GM19238 (cell line): ENCODE data around the gene SH2D6.
"Not testable (repeated sequence)": the region's sequence is repeated elsewhere in the genome, so short reads cannot be mapped to it uniquely, and the experiment has no call there.

ENCODE experiments used
- DNase-seq: peaks from one replicate; pipeline ENCODE4 v3.0.0; 2011; ENCODE audit warnings: low spot score; ENCODE audit not compliant: insufficient read length

SH2D6 gene

DNA sequence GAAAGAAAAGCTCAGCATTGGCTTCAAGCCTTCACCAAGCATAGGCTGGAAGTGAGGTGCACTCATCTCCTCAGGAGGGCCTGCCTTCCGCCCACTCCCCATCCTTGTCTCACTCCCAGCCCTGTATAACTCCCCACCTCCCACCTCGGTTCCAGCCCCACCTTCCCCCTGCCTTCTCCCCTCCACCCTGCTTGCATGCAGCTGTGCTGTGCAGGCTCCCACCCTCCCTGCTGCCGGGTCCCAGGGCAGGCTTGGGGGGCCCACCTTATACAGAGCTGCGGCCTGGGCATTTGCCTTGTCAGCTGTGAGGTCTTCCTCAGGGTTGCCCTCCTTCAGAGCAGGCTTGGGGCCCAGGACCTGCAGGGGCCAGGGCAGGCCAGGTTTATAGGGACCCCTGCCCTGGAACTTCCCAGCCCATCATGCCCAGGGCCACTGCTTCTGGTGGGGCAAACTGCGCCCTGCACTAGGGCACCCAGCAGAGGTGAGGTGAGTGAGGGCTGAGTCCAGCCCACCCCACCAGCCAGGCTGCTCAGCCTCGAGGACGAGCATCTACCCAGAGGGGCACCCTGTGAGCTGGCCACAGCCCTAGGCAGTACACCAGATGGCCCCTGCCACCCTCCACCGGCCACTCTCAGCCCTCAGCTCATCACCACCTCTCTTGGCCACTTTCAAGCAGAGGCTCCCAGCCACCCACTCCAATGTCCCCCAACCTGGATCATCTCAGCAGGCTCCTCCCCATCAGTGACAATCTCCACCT is 19.9 kb upstream of the SH2D6 start:
- no peak for DNase-seq

DNA sequence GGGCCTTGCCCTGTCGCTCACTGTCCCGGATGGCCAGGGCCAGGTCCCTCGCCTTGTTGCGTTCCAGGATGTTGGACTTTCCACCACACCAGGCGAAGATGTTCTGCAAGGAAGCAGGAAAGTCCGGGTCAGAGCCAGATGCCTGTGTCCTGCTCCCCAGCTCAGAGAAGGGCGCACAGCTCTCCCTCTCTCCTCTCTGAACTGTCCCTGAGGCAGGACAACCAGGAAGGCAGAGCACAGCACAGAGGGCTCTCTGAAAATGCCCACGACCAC is 19.4 kb upstream of the SH2D6 start:
- DNase-seq: no peak

DNA sequence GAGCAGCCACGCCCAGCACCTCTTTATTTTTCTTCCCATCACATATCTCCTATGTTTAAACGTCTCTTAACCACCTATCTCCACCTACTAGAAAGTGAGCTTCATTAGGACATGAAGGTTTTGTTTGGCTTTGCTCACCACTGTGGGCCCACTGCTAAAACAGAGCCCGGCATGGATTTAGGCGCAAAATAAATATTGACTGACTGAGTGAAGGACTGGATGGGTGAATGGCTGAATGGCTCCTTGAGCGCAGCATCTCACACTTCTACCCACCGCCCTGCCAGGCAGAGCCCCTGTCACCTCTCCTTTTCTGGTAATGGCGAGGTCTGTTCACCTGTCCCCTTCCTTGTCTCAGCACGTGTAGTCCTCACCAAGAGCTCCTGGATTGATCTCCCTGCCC is 18.5 kb upstream of the SH2D6 start:
- no peak for DNase-seq

DNA sequence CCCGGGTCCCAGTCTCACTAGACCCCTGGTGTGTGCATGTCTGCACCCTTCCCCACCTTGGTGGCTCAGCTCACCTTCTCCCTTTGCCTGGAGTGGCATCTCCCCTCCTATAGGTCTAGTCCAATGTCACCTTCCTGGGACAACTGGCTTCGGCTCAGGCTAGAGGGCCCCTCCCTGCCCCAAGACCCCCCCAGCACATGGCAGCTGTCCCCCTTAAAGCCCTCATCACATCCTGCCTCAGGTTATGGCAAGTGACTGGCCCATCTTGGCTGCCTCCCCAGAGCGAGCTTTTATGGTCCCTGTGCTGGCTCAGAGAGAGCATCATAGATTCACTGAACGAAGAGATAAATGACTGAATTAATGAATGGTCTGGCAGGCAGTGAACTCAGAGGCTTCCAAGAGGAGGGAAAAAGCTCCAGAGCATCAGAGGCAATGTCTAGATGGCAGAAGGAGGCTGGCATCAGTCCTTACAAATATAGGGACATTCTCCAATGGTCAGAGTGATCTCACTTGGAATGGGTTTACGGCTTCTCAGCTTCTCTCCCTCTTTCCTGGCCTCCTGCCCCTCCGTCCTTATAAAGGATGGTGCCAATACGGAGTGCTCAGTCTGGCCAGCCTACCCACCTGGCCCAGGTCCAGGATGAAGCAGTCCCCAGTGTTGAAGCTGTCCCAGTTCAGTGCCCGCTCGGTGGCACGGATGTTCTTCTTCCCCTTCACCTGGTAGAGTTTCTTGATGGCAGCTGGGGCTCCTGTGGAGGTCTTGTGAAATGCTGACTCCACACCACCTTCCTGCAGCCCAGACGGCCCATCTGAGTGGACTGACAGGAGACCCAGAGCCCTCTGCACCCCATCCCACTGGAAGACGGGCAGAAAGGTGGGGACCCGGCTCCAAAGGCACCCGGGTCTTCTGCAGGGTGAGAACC is 17.7 kb upstream of the SH2D6 start:
- no peak for DNase-seq

DNA sequence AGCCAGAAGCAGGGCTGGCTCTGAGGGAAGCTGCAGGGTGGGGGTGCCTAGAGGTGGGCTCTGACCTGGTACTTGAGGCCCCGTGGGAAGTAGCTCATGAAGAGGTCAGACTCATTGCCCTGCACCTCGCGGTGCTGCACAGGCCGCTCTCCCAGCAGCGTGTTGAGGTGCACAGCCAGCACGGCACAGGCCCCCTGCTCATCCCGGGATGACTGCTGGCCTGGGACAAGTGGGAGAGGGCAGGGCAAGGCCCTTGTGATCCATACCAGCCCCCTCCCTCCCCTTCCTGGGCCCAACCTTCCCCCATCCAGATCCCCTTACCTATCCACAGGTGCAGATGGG is 17.1 kb upstream of the SH2D6 start:
- no peak for DNase-seq

DNA sequence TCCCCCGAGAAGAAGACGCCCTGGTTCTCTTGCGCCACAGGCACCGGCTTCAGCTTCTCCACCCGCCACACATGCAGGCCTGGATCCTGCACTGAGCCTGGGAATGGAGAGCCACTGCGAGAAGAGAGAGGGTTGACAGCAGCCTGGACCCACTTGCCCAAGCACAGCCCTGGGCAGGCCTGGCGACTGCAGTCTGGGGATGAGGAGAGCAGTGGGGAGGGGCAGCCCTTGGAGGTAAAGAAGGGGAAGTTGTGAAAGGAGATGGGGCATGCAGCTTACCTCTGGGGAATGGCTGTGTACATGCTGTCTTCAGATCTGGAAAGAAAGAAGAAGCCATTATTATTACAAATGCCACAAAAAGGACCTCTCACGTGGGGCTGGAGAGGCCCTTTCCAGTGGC is 16.7 kb upstream of the SH2D6 start:
- DNase-seq: no peak

DNA sequence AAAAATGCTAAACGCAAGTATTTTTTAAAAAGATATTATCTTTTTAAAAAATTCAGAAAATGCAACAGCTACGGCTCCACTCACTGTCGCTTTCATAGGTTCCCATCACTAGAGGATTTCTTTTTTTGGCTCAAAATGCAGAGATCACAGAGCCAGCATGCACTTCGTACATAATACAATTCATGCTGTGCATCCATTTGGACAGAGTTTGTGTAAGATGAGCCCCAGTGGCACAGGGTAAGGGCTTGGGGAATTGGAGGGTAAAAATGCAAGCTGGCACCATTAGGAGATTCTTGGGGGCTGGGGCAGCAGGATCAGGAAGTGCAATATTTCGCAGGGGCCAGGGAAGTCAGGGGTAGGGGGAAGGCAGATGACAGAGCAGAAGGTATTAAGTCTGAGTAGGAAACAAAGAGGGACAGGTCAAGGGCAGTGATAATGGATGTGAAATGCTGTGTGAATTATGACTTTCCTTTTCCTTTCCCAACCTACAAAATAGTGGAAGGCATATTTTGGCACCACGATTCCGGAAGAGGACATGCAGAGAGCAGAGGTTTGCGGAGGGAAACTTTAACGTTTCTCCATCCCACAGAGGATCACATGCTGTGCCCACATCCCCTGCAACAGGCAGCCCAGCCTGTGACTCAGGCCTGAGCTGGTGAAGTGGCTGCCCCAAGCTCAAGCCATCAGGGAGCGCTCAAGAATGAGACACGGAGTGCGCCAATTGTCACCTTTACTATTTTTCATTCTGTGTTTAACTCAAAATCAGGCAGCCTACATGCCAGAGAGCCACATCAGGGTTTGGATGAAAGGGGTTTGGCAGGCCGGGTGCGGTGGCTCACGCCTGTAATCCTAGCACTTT is 13.1 kb upstream of the SH2D6 start:
- DNase-seq: no peak

DNA sequence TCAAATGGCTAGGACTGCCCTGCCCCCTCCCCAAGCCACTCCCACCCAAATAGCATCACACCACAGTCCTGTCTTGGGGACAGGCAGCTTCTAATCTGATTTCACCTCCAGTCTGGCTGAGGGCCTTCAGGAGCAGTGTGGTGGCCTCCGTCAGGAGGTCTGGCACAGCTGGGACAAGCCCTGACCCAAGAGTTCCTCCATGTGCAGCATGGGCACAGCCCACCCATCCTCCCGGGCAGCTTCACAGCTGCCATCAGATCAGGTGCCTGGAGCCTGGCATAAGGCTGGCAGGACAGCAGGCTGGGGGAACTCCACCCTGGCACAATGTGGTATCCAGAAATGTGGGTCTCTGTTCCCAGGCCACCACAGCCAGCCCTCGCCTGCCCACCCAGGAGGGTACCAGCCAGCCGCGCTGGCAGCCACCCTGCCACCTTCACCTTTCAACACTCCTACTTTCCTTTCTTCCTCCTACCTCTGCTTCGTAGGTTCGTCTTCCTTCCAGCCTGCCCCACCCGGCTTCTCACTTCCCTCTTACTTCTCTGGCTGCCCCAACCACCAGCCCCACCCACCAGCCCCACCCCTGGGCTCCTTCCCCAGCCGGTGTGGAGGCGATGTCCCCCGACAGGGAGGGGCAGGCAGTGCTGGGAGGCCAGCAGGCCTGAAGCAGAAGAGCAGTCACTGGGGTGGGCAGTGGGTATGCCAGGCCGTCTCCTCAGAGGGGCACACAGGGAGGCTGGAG is 8.5 kb upstream of the SH2D6 start, which contains the start of gene CAPG:
Gene CAPG (minus strand): TSS at position 522 of the 739 bp plus-strand sequence. CDS start 8,221 bp downstream, outside the sequence.
- DNase-seq: peak; percentile 61

DNA sequence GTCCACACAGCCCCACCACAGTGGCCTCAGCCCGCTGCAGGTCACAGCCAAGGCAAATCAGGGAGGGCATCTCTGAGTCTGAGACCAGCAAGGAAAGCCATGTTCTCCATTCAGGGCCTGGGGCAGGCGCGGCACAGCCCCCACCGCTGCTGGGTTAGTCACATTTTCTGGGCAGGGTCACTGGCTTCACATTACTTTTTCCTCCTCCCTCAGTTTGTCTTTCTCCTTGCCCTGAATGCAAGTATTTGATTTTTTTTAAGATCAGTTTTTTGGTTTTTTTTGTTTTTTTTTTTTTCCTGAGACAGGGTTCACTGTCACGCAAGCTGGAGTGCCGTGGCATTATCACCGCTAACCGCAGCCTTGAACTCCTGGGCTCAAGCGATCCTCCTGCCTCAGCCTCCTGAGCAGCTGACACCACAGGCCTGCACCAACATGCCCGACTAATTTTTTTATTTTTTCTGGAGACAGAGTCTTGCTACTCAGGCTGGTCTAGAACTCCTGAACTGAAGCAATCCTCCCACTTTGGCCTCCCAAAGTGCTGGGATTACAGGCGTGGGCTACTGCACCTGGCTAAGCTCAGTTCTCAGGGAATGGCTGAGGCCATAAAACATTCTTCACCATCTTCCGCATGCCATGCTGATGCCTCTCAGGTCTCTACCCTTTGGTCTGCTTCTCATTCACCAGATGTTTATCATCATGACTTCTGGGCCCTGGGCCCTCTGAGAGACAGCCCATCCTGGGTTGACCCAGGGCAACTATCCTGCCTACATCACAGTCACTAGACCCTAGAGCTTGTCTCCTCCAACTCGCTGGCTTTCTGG is 7.7 kb upstream of the SH2D6 start:
- no peak for DNase-seq

DNA sequence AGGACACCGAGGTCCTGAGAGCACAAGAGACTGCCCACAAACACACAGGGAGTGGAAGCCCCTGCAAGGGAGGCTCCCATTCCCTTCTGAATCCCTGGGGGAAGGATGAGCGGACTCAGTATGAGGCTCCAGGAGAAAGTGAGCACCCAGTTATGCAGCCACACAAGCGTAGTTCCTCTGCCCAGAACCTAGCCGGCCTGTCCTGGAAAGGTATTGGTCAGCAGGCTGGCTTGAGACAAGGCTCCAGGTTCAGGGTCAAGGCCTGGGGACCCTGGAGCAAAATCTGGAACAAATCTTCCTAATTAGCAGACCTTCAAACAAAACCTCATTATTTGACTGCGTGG is 7.1 kb upstream of the SH2D6 start:
- no peak for DNase-seq

DNA sequence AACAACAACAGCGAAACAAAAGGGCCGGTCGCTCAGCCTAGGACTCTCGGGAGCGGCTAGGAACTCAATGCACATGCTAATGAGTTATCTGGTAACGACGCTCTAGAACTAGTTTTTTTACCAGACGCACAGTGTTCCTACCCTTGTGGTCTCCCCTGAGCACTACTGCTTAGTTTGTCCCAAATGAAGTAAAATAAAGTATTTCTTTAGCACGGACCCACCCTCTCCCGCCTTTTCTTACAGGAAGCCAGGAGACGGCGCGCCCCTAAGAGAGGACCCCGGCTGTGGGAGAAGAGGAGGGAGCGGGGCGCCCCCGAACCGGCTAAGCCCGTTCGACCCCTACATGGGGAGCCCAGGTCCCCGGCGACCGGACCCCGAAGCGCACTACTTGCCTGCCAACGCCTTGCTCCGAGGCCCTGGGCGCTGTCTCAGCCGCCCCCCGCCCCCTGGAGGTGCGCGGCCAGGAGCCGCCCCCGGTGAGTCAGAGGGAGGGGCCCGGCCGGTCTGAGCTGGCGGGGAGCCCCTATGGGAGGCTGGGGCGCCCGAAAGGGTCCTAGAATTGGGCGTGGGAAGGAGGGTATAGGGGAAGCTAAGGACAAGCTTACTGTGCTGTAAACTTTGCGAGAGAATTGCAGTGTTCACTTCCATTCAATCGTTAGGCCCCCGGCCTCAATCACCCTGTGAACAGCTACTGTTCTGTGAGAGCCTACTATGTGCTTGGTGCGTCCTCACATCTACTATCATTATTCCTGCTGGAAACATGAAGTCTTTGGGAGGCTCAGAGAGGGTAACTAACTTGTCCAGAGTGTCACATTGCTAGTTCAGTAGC is 4.7 kb upstream of the SH2D6 start:
- DNase-seq: no peak

DNA sequence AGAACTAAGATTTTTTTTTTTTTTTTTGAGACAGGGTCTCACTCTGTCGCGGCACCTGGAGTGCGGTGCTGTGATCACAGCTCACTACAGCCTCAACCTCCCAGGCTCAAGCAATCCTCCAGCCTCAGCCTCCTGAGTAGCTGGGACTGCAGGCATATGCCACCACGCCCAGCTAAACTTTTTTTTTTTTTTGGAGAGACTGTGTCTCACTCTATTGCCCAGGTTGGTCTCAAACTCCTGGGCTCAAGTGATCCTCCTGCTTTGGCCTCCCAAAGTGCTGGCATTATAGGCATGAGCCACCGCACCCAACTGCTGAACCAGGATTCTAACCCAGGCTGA is 4.1 kb upstream of the SH2D6 start:
- not testable (repeated sequence) for DNase-seq

DNA sequence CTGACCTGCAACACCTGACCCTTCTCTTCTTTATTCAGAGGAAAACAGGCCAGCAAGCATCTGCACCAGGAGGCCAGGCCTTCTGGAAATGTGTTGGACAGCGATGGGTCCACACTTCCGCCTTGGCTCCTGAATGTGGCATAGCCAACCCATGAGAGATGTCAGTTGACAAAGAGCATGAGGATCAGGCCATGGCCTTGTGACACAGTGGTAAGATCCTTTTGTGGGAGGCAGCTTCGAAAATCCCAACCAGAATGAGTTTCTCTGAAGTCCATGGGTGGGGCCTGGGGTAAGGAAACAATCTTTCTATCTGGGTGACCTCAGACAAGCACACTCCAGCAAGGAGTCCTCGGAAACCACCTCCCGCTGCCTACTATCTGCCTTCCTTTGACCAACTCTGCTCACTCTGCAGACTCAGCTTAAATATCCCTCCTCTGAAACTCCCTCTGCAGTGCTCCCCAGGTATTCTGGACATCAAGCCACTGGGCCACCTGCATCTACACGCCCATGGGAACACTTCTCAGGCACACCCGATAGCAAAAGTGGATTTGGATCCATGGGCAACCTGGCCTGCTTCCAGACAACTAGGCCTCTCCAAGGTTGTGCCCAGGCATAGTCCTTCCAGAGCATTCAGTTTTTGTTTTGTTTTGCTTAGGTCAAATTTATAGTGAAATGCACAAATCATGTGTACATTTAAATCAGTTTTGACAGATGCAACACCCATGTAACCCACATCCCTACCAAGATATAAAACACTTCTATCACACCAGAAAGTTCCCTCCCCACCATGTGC is 3.6 kb upstream of the SH2D6 start:
- no peak for DNase-seq

DNA sequence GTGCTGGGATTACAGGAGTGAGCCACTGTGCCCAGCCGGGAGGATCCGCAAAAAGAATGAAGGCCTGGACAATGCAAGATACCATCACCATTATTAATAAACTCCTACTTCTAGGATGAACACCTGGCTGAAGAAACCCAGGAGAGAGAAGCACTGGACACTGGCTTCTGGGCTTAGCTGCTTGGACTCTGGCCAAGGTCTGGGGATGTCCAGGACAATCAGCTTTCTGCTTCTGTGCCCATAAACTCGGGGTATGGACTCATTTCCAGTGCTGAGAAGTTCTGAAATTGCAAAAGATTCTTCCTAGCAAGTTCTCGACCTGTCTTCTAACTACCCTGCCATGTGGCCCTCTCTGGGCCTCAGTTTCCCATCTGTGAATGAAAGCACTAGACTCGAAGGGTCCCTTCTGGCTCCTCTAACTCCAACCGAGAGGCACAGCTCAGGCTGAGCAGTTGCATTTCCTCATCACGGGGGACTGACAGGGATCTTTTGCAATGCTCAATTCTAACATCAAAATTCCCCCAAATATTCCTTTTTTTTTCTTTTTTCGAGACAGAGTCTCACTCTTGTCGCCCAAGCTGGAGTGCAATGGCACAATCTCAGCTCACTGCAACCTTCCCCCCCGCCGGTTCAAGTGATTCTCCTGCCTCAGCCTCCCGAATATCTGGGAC is 2.4 kb upstream of the SH2D6 start:
- DNase-seq: no peak

DNA sequence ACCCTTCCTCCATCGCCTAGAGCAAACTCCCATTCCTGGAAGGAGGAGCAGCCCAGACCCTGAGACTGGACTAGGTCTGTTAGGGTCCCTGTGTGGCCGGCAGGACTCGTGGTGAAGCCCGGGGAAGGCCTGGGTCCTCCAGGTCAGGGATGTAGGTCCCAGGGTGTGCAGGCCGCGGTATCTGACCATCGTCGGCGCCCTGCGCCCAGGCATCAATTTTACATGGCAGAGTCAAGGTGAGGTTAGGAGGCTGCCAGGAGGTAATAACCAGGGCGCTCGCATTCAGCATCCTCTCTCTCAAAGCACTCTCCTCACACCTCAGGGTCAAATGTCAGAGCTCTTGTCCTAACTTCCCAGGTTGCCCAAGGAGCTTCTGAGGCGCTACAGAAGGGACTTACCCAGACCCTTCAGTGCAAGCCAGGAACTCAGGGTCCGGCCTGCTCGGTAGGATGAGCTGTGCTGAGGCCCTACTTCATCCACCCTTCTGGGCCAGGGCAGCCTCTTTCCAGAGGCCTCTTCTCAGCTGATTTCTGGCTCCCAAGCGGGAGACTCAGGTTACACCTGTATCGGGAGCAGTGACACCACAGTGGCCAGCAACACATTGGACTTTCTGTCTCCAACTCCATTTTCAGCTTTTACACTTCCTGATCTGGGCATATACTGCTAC is 628 bp downstream of the SH2D6 start:
- no peak for DNase-seq

DNA sequence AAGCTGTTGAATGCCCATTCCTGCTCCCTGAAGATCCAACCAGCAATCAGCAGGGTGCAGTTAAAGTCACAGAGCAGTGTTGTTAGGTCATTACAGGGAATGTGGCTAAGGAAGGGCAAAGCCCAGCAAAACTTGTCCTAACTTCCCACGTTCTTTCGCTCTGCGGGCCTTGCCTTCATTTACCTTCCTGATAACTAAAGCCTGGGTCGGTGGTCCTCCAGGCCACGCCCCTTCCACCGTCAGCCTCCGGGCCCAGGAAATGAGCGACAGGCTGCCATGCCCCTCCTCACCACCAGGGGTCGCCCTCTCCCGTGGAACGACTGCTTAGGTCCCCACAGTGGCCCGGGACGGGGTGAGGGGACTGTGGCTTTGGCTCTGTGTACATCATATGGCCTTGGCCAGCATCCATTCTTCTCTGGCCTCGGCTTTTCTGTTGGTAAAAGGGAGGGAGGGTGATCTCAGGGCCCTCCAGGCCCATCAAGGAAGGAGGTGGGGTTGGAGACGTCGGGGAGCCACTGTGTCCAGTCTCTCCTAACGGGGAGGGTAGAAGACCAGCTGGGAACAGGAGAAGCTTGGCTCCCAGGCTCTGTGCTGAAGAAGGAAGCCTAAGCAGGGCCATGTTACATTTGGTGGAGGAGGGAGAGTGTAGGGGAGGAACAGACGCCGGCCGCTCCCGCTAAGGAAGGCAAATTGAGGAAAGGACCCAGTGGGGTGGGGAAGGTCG is 2.2 kb downstream of the SH2D6 start:
- peak; percentile 85 for DNase-seq
